Sigmoid colon (tissue), 4 donors: ENCODE measurements around the gene NBEAL1.

Source experiments
- CTCF ChIP-seq, 4 experiments: fragments of 450-650 bp in 3 of 4; fragments of 200-600 bp in 1 of 4; IDR thresholded peaks; one replicate each; pipeline ENCODE4 v1.5.1; 2016 to 2019; ENCODE audit warnings: antibody characterized with exemption in 4 of 4, mild to moderate bottlenecking in 3 of 4, moderate library complexity in 2 of 4
- EP300 ChIP-seq, 4 donors: sonication (generic); formaldehyde crosslinking; IDR thresholded peaks; one replicate each; pipeline ENCODE4 v1.6.1; 2017; ENCODE audit warnings: antibody characterized with exemption in 4 of 4
- POLR2AphosphoS5 ChIP-seq, 4 donors: sonication (generic); formaldehyde crosslinking; IDR thresholded peaks; one replicate each; pipeline ENCODE4 v1.6.1; 2017; ENCODE audit warnings: antibody characterized with exemption in 4 of 4

GRCh38 chr2:203070701-203071100 is 56.0 kb downstream of the NBEAL1 start:
- TF ChIP-seq CTCF (IDR thresholded peaks at IDR 0.05) = no peak
- no peak for TF ChIP-seq EP300 (IDR thresholded peaks at IDR 0.05)
- TF ChIP-seq POLR2AphosphoS5 (IDR thresholded peaks at IDR 0.05) = no peak
